Measurements from ENCODE around the gene CETP.

Gene CETP

DNA sequence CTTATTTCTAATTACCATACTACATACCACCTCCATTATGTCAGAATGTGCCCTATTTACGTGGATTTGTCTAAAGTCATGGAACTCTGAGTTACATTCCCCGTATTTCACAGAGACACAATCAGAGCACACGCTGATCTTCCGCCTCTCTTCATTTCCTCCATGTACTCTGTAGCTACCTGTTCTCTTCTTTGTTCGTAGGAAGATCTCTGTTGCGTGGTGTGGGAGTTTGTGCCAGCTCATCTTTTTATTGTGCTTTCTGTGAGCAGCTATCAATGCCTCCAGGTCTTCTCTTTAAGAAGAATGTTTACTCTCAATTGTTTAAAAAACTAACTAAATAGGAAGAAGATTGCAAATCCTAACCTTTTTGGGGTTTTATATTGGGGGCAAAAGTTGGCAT is 54.6 kb downstream of the CETP start:
- no peak for TF ChIP-seq CTCF (IDR thresholded peaks at IDR 0.05; ENCODE audit: insufficient read depth, low read depth, low read length, missing control alignments)
- no peak overlapping the region for H3K4me3 ChIP-seq (ENCODE audit: low read depth, low read length)
- DNase-seq (ENCODE audit: low read depth): no peak

GRCh38 chr16:57016831-57017230 is 55.1 kb downstream of the CETP start:
- no peak for DNase-seq (ENCODE audit: low read depth)
- no peak for TF ChIP-seq CTCF (IDR thresholded peaks at IDR 0.05; ENCODE audit: insufficient read depth, low read depth, low read length, missing control alignments)
- no peak overlapping the region for H3K4me3 ChIP-seq (ENCODE audit: low read depth, low read length)

- TF ChIP-seq CTCF (IDR thresholded peaks at IDR 0.05; ENCODE audit: insufficient read depth, low read depth, low read length, missing control alignments): no peak
- no peak for DNase-seq (ENCODE audit: low read depth)
- no peak overlapping the region for H3K4me3 ChIP-seq (ENCODE audit: low read depth, low read length)
These were observed 55.5 kb downstream of the CETP start for GRCh38 chr16:57017251-57017650.

GRCh38 chr16:57019746-57020145 is 58.0 kb downstream of the CETP start:
- no peak overlapping the region for H3K4me3 ChIP-seq (ENCODE audit: low read depth, low read length)
- no peak for DNase-seq (ENCODE audit: low read depth)
- no peak for TF ChIP-seq CTCF (IDR thresholded peaks at IDR 0.05; ENCODE audit: insufficient read depth, low read depth, low read length, missing control alignments)

DNA sequence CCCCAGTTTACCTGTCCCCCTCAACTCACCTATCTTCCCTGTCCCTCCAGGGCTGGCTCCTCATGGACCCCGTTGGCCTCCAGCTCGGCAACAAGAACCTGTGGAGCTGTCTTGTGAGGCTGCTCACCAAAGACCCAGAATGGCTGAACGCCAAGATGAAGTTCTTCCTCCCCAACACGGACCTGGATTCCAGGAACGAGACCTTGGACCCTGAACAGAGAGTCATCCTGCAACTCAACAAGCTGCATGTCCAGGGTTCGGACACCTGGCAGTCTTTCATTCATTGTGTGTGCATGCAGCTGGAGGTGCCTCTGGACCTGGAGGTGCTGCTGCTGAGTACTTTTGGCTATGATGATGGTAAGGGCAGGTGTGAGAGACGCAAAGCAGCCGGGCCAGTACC is 58.9 kb downstream of the CETP start:
- no peak for TF ChIP-seq CTCF (IDR thresholded peaks at IDR 0.05; ENCODE audit: insufficient read depth, low read depth, low read length, missing control alignments)
- no peak for DNase-seq (ENCODE audit: low read depth)
- H3K4me3 ChIP-seq (ENCODE audit: low read depth, low read length): no peak overlapping the region

GRCh38 chr16:57021757-57022156 is 60.0 kb downstream of the CETP start:
- no peak overlapping the region for H3K4me3 ChIP-seq (ENCODE audit: low read depth, low read length)
- no peak for TF ChIP-seq CTCF (IDR thresholded peaks at IDR 0.05; ENCODE audit: insufficient read depth, low read depth, low read length, missing control alignments)
- DNase-seq (ENCODE audit: low read depth): no peak

DNA sequence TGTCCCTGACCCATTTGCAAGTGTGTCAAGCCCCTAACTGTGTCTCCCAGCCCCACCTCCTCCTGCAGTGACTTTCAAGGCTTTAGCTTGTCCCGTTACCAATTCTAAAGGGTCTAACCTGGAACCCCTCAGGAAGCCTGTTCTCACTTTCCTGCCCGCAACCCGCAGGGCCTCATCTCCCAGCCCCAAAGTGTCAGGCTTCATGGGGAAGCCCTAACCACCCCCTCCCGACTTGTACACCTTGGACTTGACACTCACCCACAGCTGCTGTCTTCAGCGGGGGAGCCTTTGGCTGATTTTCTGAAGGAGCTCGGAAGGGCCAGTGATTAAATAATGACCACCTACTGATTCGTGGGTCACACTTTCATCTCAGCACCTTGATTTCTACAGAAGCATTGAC is 60.7 kb downstream of the CETP start:
- no peak overlapping the region for H3K4me3 ChIP-seq (ENCODE audit: low read depth, low read length)
- DNase-seq (ENCODE audit: low read depth): no peak
- no peak for TF ChIP-seq CTCF (IDR thresholded peaks at IDR 0.05; ENCODE audit: insufficient read depth, low read depth, low read length, missing control alignments)

Measured in GM12865 (cell line).